Fibroblast of lung (primary cell): Measurements from ENCODE around the gene CFAP90. TPM values are rescaled to one million over a fixed set of nuclear protein-coding genes. Genes with fewer than 3 reads are reported as not detected.

Experiments
- DNase-seq, 2 donors: peaks; one replicate each; pipeline versions ENCODE4 v3.0.0 to v3.0.0-alpha.2; 2010; ENCODE audit warnings: low read depth in 2 of 2
- H2AFZ ChIP-seq: 2 replicates; pipeline ENCODE4 v1.5.1; 2012; ENCODE audit warnings: low read length, control low read depth, inconsistent platforms
- H3K27ac ChIP-seq: 2 replicates; pipeline ENCODE4 v1.5.1; 2011; ENCODE audit warnings: low read length, control low read depth; ENCODE audit not compliant: insufficient read depth
- H3K27me3 ChIP-seq: 2 replicates; pipeline ENCODE4 v1.5.1; 2011; ENCODE audit warnings: mild to moderate bottlenecking, low read length; ENCODE audit not compliant: control insufficient read depth, insufficient read depth
- H3K36me3 ChIP-seq: 2 replicates; pipeline ENCODE4 v1.5.1; 2011; ENCODE audit warnings: low read length; ENCODE audit not compliant: control insufficient read depth, insufficient read depth
- H3K4me1 ChIP-seq: 2 replicates; pipeline ENCODE4 v1.5.1; 2011; ENCODE audit warnings: low read length; ENCODE audit not compliant: control insufficient read depth, insufficient read depth; ENCODE audit errors: extremely low read depth
- H3K4me2 ChIP-seq: 2 replicates; pipeline ENCODE4 v1.5.1; 2011; ENCODE audit warnings: low read length, control low read depth; ENCODE audit not compliant: insufficient read depth; ENCODE audit errors: extremely low read depth
- H3K4me3 ChIP-seq, 4 experiments: fragments of 200-600 bp in 1 of 4; sonication (generic) in 1 of 4; replicated peaks in 1 of 4; 2 replicates each; pipeline ENCODE4 v1.5.1; 2011 to 2016; ENCODE audit warnings: low read length in 4 of 4, low read depth in 3 of 4, mild to moderate bottlenecking in 3 of 4, control low read depth in 2 of 4, inconsistent platforms in 1 of 4, mixed read lengths in 1 of 4; ENCODE audit not compliant: insufficient read depth in 1 of 4; ENCODE audit errors: control extremely low read depth in 1 of 4
- H3K79me2 ChIP-seq: 2 replicates; pipeline ENCODE4 v1.5.1; 2012; ENCODE audit warnings: mild to moderate bottlenecking, low read length, inconsistent platforms; ENCODE audit not compliant: control insufficient read depth, insufficient read depth
- H3K9ac ChIP-seq: 2 replicates; pipeline ENCODE4 v1.5.1; 2011; ENCODE audit warnings: mild to moderate bottlenecking, low read length, control low read depth; ENCODE audit not compliant: insufficient read depth
- H3K9me3 ChIP-seq: 2 replicates; pipeline ENCODE4 v1.5.1; 2012; ENCODE audit warnings: low read depth, low read length; ENCODE audit not compliant: control insufficient read depth, insufficient read depth
- H4K20me1 ChIP-seq: 2 replicates; pipeline ENCODE4 v1.5.1; 2011; ENCODE audit warnings: low read length; ENCODE audit not compliant: control insufficient read depth, insufficient read depth; ENCODE audit errors: extremely low read depth
- CTCF ChIP-seq, 2 donors: IDR thresholded peaks in 1 of 2; conservative IDR thresholded peaks in 1 of 2; 1 replicate in 1 of 2; 2 replicates in 1 of 2; pipeline ENCODE4 v1.5.1; 2011 to 2012; ENCODE audit warnings: low read length in 2 of 2, control low read depth in 1 of 2, inconsistent platforms in 1 of 2, low read depth in 1 of 2, mild to moderate bottlenecking in 1 of 2
- EZH2 ChIP-seq: IDR thresholded peaks from 2 replicates; pipeline ENCODE4 v1.5.1; 2012; ENCODE audit warnings: low read length, control low read depth, mild to moderate bottlenecking; ENCODE audit errors: missing control alignments
- polyA plus RNA-seq, 2 donors: library from polyadenylated mRNA; depleted of rRNA in 1 of 2; stranded (reverse) in 1 of 2; unstranded in 1 of 2; fragments of >200 nt; gene quantifications; 2 replicates each; pipeline ENCODE4 v1.2.1, GENCODE V29; 2011 to 2012; ENCODE audit warnings: missing spikeins in 1 of 2
- total RNA-seq: library from RNA; depleted of rRNA; stranded (reverse); fragments of >200 nt; gene quantifications from 2 replicates; pipeline ENCODE4 v1.2.1, GENCODE V29; 2014

Gene CFAP90
- total and polyA plus RNA-seq, 2 donors (not counting 1 experiment from before 2014, with no cell fraction given) = not detected

- Histone ChIP-seq H3K36me3 (peaks cover 5% of the 10 kb centered on the region), H3K4me3 (no peak overlapping the region), H2AFZ (no peak overlapping the region), H3K27ac (no peak overlapping the region), H3K9me3 (no peaks in the 10 kb centered on the region), H3K9ac (no peak overlapping the region), H3K27me3 (no peaks in the 10 kb centered on the region), H3K4me2 (no peak overlapping the region), H3K79me2 (peaks cover 49% of the 10 kb centered on the region), H3K4me1 (peaks cover 6% of the 10 kb centered on the region), H4K20me1 (no peaks in the 10 kb centered on the region)
- DNase-seq = no peak
- no peak for TF ChIP-seq EZH2
- TF ChIP-seq CTCF (conservative IDR thresholded peaks at IDR 0.05 in 1 of 2, IDR thresholded peaks at IDR 0.05 in 1 of 2; ENCODE audit: low read depth in 1 of 2, low read length in 2 of 2) = no peak
These were observed 22.3 kb upstream of the CFAP90 start for GRCh38 chr5:7873216-7873615.

GRCh38 chr5:7872517-7873130 is 21.7 kb upstream of the CFAP90 start:
- Histone ChIP-seq H4K20me1 (no peaks in the 10 kb centered on the region), H3K4me3 (no peak overlapping the region), H3K27me3 (no peaks in the 10 kb centered on the region), H3K4me2 (no peak overlapping the region), H3K4me1 (peaks cover 6% of the 10 kb centered on the region), H3K9ac (no peak overlapping the region), H3K79me2 (peaks cover 53% of the 10 kb centered on the region), H3K9me3 (no peaks in the 10 kb centered on the region), H2AFZ (no peak overlapping the region), H3K36me3 (peaks cover 5% of the 10 kb centered on the region), H3K27ac (no peak overlapping the region)
- DNase-seq = peak in 1 of 2 donors; percentile 37
- TF ChIP-seq CTCF (conservative IDR thresholded peaks at IDR 0.05 in 1 of 2, IDR thresholded peaks at IDR 0.05 in 1 of 2; ENCODE audit: low read depth in 1 of 2, low read length in 2 of 2) = no peak
- TF ChIP-seq EZH2 = no peak

- TF ChIP-seq CTCF (conservative IDR thresholded peaks at IDR 0.05 in 1 of 2, IDR thresholded peaks at IDR 0.05 in 1 of 2; ENCODE audit: low read depth in 1 of 2, low read length in 2 of 2) = no peak
- TF ChIP-seq EZH2 = no peak
- no peaks in the 10 kb centered on the region for H3K27me3 ChIP-seq
- H3K9ac ChIP-seq = no peak overlapping the region
These were observed 20.7 kb upstream of the CFAP90 start for GRCh38 chr5:7871653-7872052.

More at GRCh38 chr5:7871653-7872052, 20.7 kb upstream of the CFAP90 start:
- no peak for DNase-seq
- peaks cover 60% of the 10 kb centered on the region for H3K79me2 ChIP-seq
- H3K27ac ChIP-seq = no peak overlapping the region
- no peak overlapping the region for H3K4me2 ChIP-seq
- H4K20me1 ChIP-seq = no peaks in the 10 kb centered on the region
- no peaks in the 10 kb centered on the region for H3K9me3 ChIP-seq
- peaks cover 5% of the 10 kb centered on the region for H3K36me3 ChIP-seq
- H3K4me1 ChIP-seq = peaks cover 3% of the 10 kb centered on the region
- no peak overlapping the region for H3K4me3 ChIP-seq
- no peak overlapping the region for H2AFZ ChIP-seq
